ENCODE results near the gene COL27A1. TPM values are rescaled to one million over a fixed set of nuclear protein-coding genes. Genes with fewer than 3 reads are reported as not detected.

Gene COL27A1
- total RNA-seq, 4 donors from 2014 or later: 2.1 to 9.0 (median 3.8) TPM

DNA sequence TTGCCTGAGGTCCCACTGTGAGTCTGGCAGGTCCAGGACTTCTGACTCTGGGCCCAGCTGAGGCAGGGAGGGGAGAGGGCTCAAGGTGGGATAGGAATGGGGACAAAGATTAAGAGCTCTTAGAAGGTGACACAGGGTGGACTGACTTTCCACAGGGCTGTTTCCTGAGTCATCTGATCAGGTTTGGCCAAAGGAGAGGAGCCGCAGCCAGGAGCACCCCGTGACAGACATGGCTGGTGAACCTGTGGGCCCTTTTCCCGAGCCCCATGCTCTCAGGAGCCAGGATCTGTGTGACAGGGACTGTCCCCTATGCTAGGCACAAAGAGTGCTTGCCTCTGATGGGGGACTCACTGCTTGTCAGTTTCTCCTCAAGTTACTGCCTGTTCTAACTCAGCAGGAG is 37.8 kb downstream of the COL27A1 start:
- intact Hi-C loops (cut with DNase I; ENCODE audit: low total_unique reads): no loop called here
- DNase-seq: no peak
- peaks cover 6 to 11% of the 10 kb centered on the region in 2 donors for H3K9me3 ChIP-seq
- no peak overlapping the region for H3K27ac ChIP-seq
- H3K36me3 ChIP-seq: no peaks in the 10 kb centered on the region
- no peaks in the 10 kb centered on the region for H3K4me1 ChIP-seq
- in situ Hi-C loops (cut with MboI; ENCODE audit: low pct_ligation_motif_present in 1 of 4, low pct_unique_long_range_greater_than_20kb in 1 of 4, low sequenced_read_pairs in 3 of 4): no loop called here
- no peak overlapping the region for H3K4me3 ChIP-seq
- no peaks in the 10 kb centered on the region for H3K27me3 ChIP-seq
- 96% methylated on average over 3 of the region's 3 CpGs; no CpG with 5 or more reads in 1 of the 2 donors for WGBS, 2 donors (ENCODE audit: low coverage in 1 of 2)
- TF ChIP-seq POLR2A (IDR thresholded peaks at IDR 0.05) (no peak), EP300 (IDR thresholded peaks at IDR 0.05; ENCODE audit: low read depth) (no peak), POLR2AphosphoS5 (IDR thresholded peaks at IDR 0.05) (no peak)
- TF ChIP-seq, protein P1, sequence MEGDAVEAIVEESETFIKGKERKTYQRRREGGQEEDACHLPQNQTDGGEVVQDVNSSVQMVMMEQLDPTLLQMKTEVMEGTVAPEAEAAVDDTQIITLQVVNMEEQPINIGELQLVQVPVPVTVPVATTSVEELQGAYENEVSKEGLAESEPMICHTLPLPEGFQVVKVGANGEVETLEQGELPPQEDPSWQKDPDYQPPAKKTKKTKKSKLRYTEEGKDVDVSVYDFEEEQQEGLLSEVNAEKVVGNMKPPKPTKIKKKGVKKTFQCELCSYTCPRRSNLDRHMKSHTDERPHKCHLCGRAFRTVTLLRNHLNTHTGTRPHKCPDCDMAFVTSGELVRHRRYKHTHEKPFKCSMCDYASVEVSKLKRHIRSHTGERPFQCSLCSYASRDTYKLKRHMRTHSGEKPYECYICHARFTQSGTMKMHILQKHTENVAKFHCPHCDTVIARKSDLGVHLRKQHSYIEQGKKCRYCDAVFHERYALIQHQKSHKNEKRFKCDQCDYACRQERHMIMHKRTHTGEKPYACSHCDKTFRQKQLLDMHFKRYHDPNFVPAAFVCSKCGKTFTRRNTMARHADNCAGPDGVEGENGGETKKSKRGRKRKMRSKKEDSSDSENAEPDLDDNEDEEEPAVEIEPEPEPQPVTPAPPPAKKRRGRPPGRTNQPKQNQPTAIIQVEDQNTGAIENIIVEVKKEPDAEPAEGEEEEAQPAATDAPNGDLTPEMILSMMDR (IDR thresholded peaks at IDR 0.05): no peak

DNA sequence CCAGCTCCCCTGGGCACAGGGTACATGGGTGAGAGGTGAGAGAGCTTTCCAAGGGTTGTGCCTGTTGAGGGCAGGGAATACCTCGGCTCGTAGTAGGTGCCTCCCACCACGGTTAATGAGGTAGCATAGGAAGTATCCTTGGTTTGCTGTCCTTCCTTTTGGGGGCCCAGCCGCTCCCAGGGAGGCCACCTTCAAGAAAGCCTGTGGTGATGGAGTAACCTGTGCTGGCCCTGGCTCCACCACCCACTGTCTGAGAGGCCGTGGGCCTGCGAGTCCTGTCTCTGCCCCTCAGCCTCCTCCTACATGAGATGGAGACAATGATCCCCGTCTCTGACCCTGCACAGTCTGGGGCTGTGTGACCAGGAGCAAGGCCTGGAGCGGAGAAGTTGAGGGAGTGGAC is 40.8 kb downstream of the COL27A1 start:
- no peak for DNase-seq
- no peaks in the 10 kb centered on the region for H3K9me3 ChIP-seq
- intact Hi-C loops (cut with DNase I; ENCODE audit: low total_unique reads): no loop called here
- 94% methylated on average over 8 of the region's 8 CpGs; no CpG with 5 or more reads in 1 of the 2 donors for WGBS, 2 donors (ENCODE audit: low coverage in 1 of 2)
- no peak overlapping the region for H3K27ac ChIP-seq
- no peak overlapping the region for H3K4me3 ChIP-seq
- no peaks in the 10 kb centered on the region for H3K4me1 ChIP-seq
- H3K36me3 ChIP-seq: no peaks in the 10 kb centered on the region
- H3K27me3 ChIP-seq: no peaks in the 10 kb centered on the region
- in situ Hi-C loops (cut with MboI; ENCODE audit: low pct_ligation_motif_present in 1 of 4, low pct_unique_long_range_greater_than_20kb in 1 of 4, low sequenced_read_pairs in 3 of 4): no loop called here
- TF ChIP-seq POLR2AphosphoS5 (IDR thresholded peaks at IDR 0.05) (no peak), EP300 (IDR thresholded peaks at IDR 0.05; ENCODE audit: low read depth) (no peak), POLR2A (IDR thresholded peaks at IDR 0.05) (no peak)
- TF ChIP-seq, protein P1 (IDR thresholded peaks at IDR 0.05): no peak

DNA sequence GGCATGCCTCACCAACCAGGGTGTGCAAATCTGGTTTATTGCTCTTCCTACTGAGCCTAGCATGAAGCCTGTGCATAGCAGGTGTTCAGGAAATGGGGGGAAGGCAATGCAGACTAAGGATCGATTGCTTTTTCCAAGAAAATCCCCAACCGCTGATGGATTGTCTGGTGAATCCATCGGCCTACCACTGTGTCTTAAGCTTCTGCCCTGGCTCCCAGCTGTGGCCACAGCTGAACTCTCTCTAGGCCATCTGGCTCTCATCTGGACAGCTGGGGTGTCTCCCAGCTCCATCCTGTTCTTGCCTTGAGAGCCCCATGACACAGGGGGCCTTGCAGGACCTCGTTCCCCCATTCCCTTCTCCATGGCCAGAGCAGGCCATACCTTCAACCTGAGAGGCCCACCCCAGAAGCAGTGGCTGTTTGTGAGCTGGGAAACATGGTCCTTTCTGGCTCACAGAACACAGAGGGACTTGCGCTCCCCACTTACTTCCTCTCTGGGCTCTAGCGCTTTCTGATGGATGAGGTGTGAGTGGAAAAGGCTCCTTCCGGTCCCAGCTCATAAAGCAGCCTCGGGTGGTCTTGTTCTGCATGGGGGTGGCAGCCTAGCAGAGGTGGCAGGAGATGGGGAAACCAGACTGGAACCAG is 41.8 kb downstream of the COL27A1 start:
- intact Hi-C loops (cut with DNase I; ENCODE audit: low total_unique reads): no loop called here

DNA sequence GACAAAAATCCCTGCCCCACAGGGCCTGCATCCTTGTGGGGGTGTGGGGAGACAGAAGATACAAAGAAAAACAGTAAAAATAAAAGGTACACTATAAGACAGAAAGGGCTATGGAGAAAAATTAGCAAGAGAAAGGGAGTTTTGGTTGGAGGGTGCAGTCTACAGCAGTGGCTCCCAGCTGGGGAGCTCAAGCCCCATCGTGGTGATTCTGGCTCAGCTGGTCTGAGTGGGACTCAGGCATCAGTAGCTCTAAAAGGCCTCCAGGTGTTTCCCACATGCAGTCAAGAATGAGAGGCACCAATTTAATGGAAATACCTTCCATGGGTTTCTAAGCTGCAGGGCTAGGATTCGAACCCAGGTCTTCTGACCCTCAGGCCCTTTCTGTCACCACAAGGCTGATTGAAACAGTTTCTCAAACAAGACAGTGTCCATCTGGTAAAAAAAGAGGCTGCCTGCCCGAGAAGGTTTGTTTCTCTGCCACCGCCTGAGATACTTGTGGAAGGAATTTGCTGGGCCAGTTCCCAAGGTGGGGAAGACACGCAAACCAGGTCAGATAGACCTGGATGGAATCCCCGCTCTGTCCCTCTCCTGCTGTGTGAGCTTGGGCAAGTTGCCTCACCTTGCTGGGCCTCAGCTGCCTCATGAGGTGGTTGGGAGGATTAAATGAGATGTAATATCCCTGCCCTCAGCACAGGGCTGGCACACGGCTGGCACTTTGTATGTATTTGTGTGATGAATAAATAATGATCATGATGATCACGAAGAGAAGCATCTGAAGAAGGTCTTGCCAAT is 43.1 kb downstream of the COL27A1 start:
- DNase-seq: no peak
- TF ChIP-seq, protein P1 (IDR thresholded peaks at IDR 0.05): no peak
- TF ChIP-seq POLR2A (IDR thresholded peaks at IDR 0.05) (no peak), POLR2AphosphoS5 (IDR thresholded peaks at IDR 0.05) (no peak), EP300 (IDR thresholded peaks at IDR 0.05; ENCODE audit: low read depth) (no peak)
- intact Hi-C loops (cut with DNase I; ENCODE audit: low total_unique reads): no loop called here
- H3K4me1 ChIP-seq: no peaks in the 10 kb centered on the region
- no peaks in the 10 kb centered on the region for H3K36me3 ChIP-seq
- H3K27me3 ChIP-seq: no peaks in the 10 kb centered on the region
- H3K27ac ChIP-seq: no peak overlapping the region
- in situ Hi-C loops (cut with MboI; ENCODE audit: low pct_ligation_motif_present in 1 of 4, low pct_unique_long_range_greater_than_20kb in 1 of 4, low sequenced_read_pairs in 3 of 4): no loop called here
- H3K9me3 ChIP-seq: no peaks in the 10 kb centered on the region
- no peak overlapping the region for H3K4me3 ChIP-seq
- WGBS, 2 donors (ENCODE audit: low coverage in 1 of 2): 80 to 85% methylated on average over 4 to 8 of the region's 8 CpGs

More for the DNA sequence above, 41.8 kb downstream of the COL27A1 start:
- in situ Hi-C loops (cut with MboI; ENCODE audit: low pct_ligation_motif_present in 1 of 4, low pct_unique_long_range_greater_than_20kb in 1 of 4, low sequenced_read_pairs in 3 of 4): no loop called here
- TF ChIP-seq POLR2AphosphoS5 (IDR thresholded peaks at IDR 0.05): peak in 1 of 3 donors; percentile 62
- TF ChIP-seq EP300 (IDR thresholded peaks at IDR 0.05; ENCODE audit: low read depth): no peak
- TF ChIP-seq, protein P1 (IDR thresholded peaks at IDR 0.05): no peak
- no peak for TF ChIP-seq POLR2A (IDR thresholded peaks at IDR 0.05)
- Histone ChIP-seq H3K4me3 (no peak overlapping the region), H3K4me1 (no peaks in the 10 kb centered on the region), H3K27ac (no peak overlapping the region), H3K27me3 (no peaks in the 10 kb centered on the region), H3K36me3 (no peaks in the 10 kb centered on the region), H3K9me3 (no peaks in the 10 kb centered on the region)
- WGBS, 2 donors (ENCODE audit: low coverage in 1 of 2): 70 to 92% methylated on average over 2 to 8 of the region's 8 CpGs
- no peak for DNase-seq

Measured in transverse colon (tissue), 4 donors.